Fibroblast of villous mesenchyme (primary cell): ENCODE data around the gene PNLIPRP3. TPM values are rescaled to one million over a fixed set of nuclear protein-coding genes. Genes with fewer than 3 reads are reported as not detected.

Experiments
- DNase-seq: peaks from one replicate; pipeline ENCODE4 v3.0.0-alpha.2; 2010; ENCODE audit warnings: low read depth
- H3K4me3 ChIP-seq: 2 replicates; pipeline ENCODE4 v1.5.1; 2011; ENCODE audit warnings: low read depth, mild to moderate bottlenecking, low read length
- CTCF ChIP-seq: IDR thresholded peaks from 2 replicates; pipeline ENCODE4 v1.5.1; 2012; ENCODE audit warnings: low read depth, mild to moderate bottlenecking, low read length; ENCODE audit not compliant: insufficient read depth
- total RNA-seq: library from RNA; depleted of rRNA; stranded (reverse); fragments of >200 nt; gene quantifications from 2 replicates; pipeline ENCODE4 v1.2.3, GENCODE V29; 2012

Gene PNLIPRP3
- total RNA-seq, 1 donor = not detected

DNA sequence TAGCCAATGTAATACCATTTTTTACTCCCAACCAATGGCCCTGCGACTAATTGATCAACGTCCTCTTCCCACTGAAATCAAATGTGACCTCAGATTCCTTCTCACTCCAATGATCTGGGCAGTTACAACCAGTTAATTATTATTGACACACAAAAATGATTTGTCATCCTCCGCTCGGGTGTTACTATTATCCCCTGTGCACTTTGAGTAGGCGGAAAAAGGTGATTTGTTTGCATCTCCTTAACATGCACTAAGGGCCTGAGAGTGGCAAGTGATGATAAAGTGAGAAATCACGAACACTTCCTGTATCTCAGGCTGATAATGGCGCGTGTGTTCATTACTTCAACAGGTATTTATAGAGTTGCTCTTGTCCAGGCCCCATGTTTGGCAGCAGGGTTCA is 77.1 kb downstream of the PNLIPRP3 start:
- TF ChIP-seq CTCF = no peak
- no peak overlapping the region for H3K4me3 ChIP-seq
- DNase-seq = no peak

GRCh38 chr10:116510565-116510964 is 82.9 kb downstream of the PNLIPRP3 start:
- no peak for DNase-seq

DNA sequence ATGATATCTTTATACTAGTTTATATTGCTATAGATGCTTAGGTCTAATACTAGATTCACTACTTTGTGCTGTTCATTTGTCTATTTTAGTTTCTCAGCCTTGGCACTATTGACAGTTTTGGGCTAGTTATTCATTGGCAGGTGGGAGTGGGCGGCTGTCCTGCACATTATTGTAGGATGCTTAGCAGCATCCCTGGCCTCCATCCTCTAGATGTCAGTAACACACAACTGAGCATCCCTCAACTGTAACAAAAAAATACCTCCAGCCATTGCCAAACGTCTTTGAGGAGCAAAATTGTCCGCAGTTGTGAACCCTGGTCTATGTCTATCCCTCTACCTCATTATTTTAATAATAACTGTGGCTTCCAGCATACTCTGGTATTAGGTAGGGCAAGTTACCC is 83.7 kb downstream of the PNLIPRP3 start:
- H3K4me3 ChIP-seq = no peak overlapping the region
- no peak for TF ChIP-seq CTCF
- no peak for DNase-seq

More at GRCh38 chr10:116510565-116510964, 82.9 kb downstream of the PNLIPRP3 start:
- TF ChIP-seq CTCF = no peak
- H3K4me3 ChIP-seq = no peak overlapping the region

DNA sequence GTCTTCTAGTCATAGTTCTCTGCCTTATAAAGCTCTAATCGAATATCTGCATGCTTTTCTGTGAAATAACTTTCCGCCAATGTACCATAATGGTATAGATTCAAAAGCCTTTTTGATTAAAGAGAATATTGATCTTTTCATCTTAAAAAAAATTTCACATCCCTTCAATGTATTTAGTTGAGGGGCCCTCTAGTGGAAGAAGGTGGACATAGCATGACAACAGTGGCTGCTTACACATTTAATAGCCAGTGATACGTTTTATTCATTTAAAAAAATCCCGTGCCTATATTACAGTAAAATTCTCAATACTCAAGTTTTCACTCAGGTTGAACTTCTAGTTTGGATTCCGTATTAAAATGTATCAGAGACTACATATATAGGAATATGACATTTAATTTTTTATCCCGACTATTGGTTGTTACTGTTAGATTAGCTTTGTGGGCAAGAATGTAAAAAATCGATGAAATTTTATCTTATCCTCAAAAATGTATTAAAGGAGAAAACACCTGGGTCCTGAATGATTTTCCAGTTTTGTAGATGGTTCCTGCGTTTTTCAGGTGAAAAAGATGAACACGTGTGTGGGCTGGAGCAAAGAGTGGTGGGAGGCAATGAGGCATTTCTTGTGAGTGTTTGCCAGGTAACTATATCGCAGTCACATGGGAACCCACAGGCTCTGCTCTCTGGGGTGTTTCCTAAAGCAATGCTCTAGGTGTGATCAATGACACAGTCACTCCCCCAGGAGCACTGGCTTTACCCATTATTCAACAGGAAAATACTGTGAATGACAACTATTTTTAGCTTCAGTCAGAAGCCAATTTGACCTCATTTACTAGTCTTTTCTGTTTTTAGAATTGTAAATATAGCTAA is 94.0 kb downstream of the PNLIPRP3 start:
- peak; percentile 81 for TF ChIP-seq CTCF
- peak; percentile 45 for DNase-seq
- H3K4me3 ChIP-seq = no peak overlapping the region

DNA sequence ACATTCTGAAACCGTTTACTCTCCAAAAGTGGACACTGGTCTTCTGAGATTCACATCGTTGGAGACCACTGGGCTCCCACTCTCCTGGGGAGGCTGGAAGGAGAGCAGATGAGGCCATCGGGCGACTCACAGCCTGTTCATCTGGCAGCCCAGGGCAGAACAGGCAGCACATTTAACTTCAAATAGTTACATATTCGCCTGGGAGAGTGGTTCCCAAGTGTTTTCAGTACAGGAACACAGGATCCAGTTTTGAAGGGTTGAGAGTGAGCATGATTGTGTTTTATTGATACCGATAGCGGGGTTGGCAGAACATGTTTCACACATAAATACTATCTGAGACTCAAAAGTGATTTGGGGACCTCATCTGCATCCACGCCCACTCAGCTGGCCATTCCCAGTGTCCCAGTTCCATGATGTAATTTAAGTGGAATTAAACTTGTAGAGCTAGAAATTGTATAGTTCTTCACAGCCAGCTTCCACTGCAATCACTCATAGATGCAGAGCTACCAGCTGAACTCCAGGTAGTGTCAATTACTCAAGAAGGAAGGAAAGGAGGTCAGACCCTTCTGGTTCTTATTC is 95.2 kb downstream of the PNLIPRP3 start:
- no peak for DNase-seq
- no peak overlapping the region for H3K4me3 ChIP-seq
- TF ChIP-seq CTCF = no peak

- no peak for DNase-seq
- TF ChIP-seq CTCF = no peak
- no peak overlapping the region for H3K4me3 ChIP-seq
Measured at GRCh38 chr10:116524736-116525135, 97.1 kb downstream of the PNLIPRP3 start.
